Right cardiac atrium (tissue), 5 donors: ENCODE data around the gene ACP6. TPM values are rescaled to one million over a fixed set of nuclear protein-coding genes. Genes with fewer than 3 reads are reported as not detected.
"Not testable (repeated sequence)": the region's sequence is repeated elsewhere in the genome, so short reads cannot be mapped to it uniquely, and the experiment has no call there.

Experiments used
- ATAC-seq, 2 donors: fragments of 200-7000 bp; cut with Tn5 transposase; one replicate each; pipeline versions ENCODE4 v1.8.0 to v1.9.1; 2020; ENCODE audit warnings: moderate library complexity in 2 of 2, mild to moderate bottlenecking in 1 of 2
- DNase-seq, 3 donors: peaks; one replicate each; pipeline ENCODE4 v3.0.0-alpha.2; 2020
- H3K27ac ChIP-seq: one replicate; pipeline ENCODE4 v1.5.1; 2013; ENCODE audit warnings: mild to moderate bottlenecking, low read length, control low read depth, moderate library complexity
- H3K27me3 ChIP-seq: one replicate; pipeline ENCODE4 v1.6.1; 2013; ENCODE audit not compliant: control insufficient read depth, insufficient read depth
- H3K4me1 ChIP-seq: one replicate; pipeline ENCODE4 v1.6.1; 2013; ENCODE audit warnings: low read length; ENCODE audit not compliant: control insufficient read depth, insufficient read depth
- H3K4me3 ChIP-seq: one replicate; pipeline ENCODE4 v1.5.1; 2013; ENCODE audit warnings: low read length, control low read depth
- H3K9me3 ChIP-seq: one replicate; pipeline ENCODE4 v1.6.1; 2013; ENCODE audit warnings: low read length; ENCODE audit not compliant: control insufficient read depth
- WGBS: extraction: QIAGEN DNeasy Blood & Tissue Kit; methylation state at CpG from one replicate; pipeline ENCODE4 v1.1.7; 2013; 5-methylcytosine and 5-hydroxymethylcytosine counted together
- intact Hi-C, 4 donors: fragments of 100-400 bp; cut with DNase I; formaldehyde crosslinking; loops; one replicate each; pipeline versions ENCODE4 v1.11.0 to v1.14.0; 2022 to 2023
- polyA plus RNA-seq: library from polyadenylated mRNA; stranded (reverse); fragments of 200-250 nt; gene quantifications from one replicate; pipeline ENCODE4 v1.2.3, GENCODE V29; 2013
- total RNA-seq, 4 donors: library from RNA; stranded (reverse); fragmentation: NEBNext Ultra II Directional; extraction: Animal tissue kit (Norgen Biotek cat#: 25700); gene quantifications; one replicate each; pipeline ENCODE4 v1.2.1, GENCODE V29; 2021
- donor health status: healthy with polysubstance abuse.
- donor health status: DM: no; HTN: yes; CAD: no.
- donor health status: DM: no; HTN: no; CAD: no.
- donor health status: DM: no; HTN: yes; CAD: no; lungs with severe emphysema.
- donor health status: DM: yes; HTN: yes; CAD: no.

ACP6 gene
- total and polyA plus RNA-seq, 5 donors: 13.1 to 27.9 (median 16.3) TPM

GRCh38 chr1:147620543-147620942 lies 49.8 kb downstream of the ACP6 start:
- WGBS: 71% methylated on average over 12 of the region's 12 CpGs
- H3K27me3 ChIP-seq: no peaks in the 10 kb centered on the region
- no peaks in the 10 kb centered on the region for H3K9me3 ChIP-seq
- H3K4me3 ChIP-seq: no peak overlapping the region
- no peak overlapping the region for H3K27ac ChIP-seq
- intact Hi-C loops: no loop called here
- ATAC-seq (no peak), DNase-seq (peak in 1 of 3 donors; percentile 44)
- no peaks in the 10 kb centered on the region for H3K4me1 ChIP-seq

DNA sequence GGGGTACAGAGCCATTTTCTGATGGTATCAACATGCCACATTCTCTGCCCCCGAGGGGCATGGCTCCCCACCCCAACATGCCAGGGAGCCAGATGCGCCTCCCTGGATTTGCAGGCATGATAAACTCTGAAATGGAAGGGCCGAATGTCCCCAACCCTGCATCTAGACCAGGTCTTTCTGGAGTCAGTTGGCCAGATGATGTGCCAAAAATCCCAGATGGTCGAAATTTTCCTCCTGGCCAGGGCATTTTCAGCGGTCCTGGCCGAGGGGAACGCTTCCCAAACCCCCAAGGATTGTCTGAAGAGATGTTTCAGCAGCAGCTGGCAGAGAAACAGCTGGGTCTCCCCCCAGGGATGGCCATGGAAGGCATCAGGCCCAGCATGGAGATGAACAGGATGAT lies 50.6 kb downstream of the ACP6 start:
- Histone ChIP-seq H3K9me3 (no peaks in the 10 kb centered on the region), H3K27me3 (no peaks in the 10 kb centered on the region), H3K4me3 (no peak overlapping the region), H3K4me1 (no peaks in the 10 kb centered on the region), H3K27ac (no peak overlapping the region)
- no peak for ATAC-seq
- no peak for DNase-seq
- intact Hi-C loops: no loop called here
- WGBS: 77% methylated on average over 7 of the region's 7 CpGs

GRCh38 chr1:147618771-147619170 lies 51.6 kb downstream of the ACP6 start:
- Histone ChIP-seq H3K4me1 (no peaks in the 10 kb centered on the region), H3K4me3 (no peak overlapping the region), H3K27ac (no peak overlapping the region), H3K9me3 (no peaks in the 10 kb centered on the region), H3K27me3 (no peaks in the 10 kb centered on the region)
- DNase-seq (no peak), ATAC-seq (peak; percentile 35 to 42)
- intact Hi-C loops: no loop called here
- WGBS: 81% methylated on average over 8 of the region's 8 CpGs

DNA sequence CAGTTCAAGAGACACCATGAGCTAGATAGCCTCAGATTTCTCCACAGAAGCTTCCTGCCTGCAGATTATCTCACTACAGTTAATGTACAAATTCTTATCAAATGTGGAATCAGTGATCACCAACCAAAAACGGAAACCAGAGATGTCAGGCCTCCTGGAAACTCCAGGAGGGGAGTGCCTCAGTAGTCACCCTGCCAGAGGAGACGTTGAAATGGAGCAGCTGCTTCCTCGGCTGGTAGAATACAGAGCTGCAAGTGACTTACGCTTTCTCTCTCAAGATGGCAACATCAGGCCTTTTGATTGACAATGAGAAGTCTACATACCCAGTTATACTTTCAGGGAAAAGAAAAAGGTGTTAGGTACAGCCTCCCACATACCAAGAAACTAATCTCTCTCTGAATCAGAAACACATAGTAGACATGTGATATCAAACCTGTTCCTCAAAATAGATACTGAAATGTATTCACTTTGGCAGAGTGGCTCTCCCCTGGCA lies 52.2 kb downstream of the ACP6 start:
- Histone ChIP-seq H3K4me1 (peaks cover 4% of the 10 kb centered on the region), H3K9me3 (no peaks in the 10 kb centered on the region), H3K27me3 (no peaks in the 10 kb centered on the region), H3K4me3 (no peak overlapping the region), H3K27ac (no peak overlapping the region)
- intact Hi-C loops: no loop called here
- 41% methylated on average over 4 of the region's 4 CpGs for WGBS
- DNase-seq (no peak), ATAC-seq (no peak)

DNA sequence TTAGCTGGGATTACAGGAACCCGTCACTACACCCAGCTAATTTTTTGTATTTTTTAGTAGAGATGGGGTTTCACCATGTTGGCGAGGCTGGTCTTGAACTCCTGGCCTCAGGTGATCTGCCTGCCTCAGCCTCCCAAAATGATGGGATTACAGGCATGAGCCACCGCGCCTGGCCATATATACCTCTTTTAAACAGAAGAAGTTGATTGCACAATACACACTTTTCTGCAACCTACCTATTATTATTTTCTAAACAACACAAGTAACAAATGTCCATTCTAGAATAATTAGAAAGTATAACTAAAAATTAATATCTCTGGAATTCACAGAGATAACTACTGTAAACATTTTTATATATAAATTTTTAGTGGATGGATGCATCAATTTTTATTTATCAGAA lies 55.4 kb downstream of the ACP6 start:
- H3K27ac ChIP-seq, intact Hi-C loops, H3K27me3 ChIP-seq, H3K4me3 ChIP-seq, DNase-seq, H3K4me1 ChIP-seq, ATAC-seq, H3K9me3 ChIP-seq: not testable (repeated sequence)
- WGBS: 97% methylated on average over 4 of the region's 4 CpGs

DNA sequence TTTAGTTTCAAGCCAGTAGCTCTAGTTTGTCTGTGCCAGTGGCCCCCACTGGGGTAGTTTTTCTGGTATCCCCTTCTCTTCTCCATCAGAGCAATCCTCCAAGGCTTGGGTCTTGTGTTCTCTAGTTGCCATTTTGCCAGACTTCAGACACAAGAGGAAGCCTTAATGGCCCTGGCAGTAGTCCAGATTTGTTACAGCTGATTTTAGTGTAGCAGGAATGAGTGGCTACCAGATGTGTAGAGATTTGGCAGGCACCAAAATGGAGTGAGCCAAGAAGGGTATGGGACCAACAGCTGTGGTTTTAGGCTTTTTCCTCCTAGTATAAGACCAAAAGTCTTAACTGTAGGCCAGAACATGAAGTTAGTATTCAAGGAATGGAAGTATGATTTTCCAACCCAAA lies 56.8 kb downstream of the ACP6 start:
- DNase-seq: no peak
- no peak overlapping the region for H3K27ac ChIP-seq
- H3K9me3 ChIP-seq: no peaks in the 10 kb centered on the region
- no peaks in the 10 kb centered on the region for H3K27me3 ChIP-seq
- ATAC-seq: no peak
- H3K4me3 ChIP-seq: no peak overlapping the region
- intact Hi-C loops: no loop called here
- H3K4me1 ChIP-seq: peaks cover 4% of the 10 kb centered on the region

GRCh38 chr1:147612366-147612765 lies 58.0 kb downstream of the ACP6 start:
- no peaks in the 10 kb centered on the region for H3K27me3 ChIP-seq
- no peak overlapping the region for H3K27ac ChIP-seq
- H3K4me1 ChIP-seq: peaks cover 4% of the 10 kb centered on the region
- intact Hi-C loops: no loop called here
- H3K4me3 ChIP-seq: no peak overlapping the region
- ATAC-seq (peak; percentile 79 to 82), DNase-seq (peak in 1 of 3 donors; percentile 35)
- 69% methylated on average over 4 of the region's 4 CpGs for WGBS
- no peaks in the 10 kb centered on the region for H3K9me3 ChIP-seq

DNA sequence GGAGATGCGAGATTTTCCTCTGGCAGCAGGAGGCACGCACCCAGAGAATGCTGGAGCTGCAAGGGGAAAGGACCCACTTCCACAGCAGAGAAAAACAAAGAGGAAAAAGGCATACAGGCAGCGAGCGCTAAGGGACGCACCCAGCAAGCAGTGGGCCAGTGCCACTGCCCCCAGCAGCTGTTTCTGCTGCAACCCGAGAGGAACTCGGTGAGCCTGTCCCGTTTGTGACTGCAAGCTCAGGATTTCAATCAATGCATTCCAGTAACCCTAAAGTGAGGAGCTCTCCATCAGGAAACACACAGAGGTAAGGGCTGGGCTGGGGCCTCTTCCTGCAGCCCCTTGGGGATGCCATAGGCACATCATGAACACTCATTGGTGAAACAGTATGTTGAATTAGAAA lies 58.7 kb downstream of the ACP6 start:
- peaks cover 4% of the 10 kb centered on the region for H3K4me1 ChIP-seq

GRCh38 chr1:147611021-147611426 lies 59.3 kb downstream of the ACP6 start:
- no peak overlapping the region for H3K4me3 ChIP-seq
- ATAC-seq (no peak), DNase-seq (no peak)
- 96% methylated on average over 3 of the region's 3 CpGs for WGBS
- no peaks in the 10 kb centered on the region for H3K27me3 ChIP-seq
- H3K4me1 ChIP-seq: peaks cover 4% of the 10 kb centered on the region
- no peak overlapping the region for H3K27ac ChIP-seq
- no peaks in the 10 kb centered on the region for H3K9me3 ChIP-seq
- intact Hi-C loops: no loop called here

More for the DNA sequence above, 58.7 kb downstream of the ACP6 start:
- Histone ChIP-seq H3K9me3 (no peaks in the 10 kb centered on the region), H3K27ac (no peak overlapping the region), H3K4me3 (no peak overlapping the region), H3K27me3 (no peaks in the 10 kb centered on the region)
- ATAC-seq: no peak
- DNase-seq: no peak
- intact Hi-C loops: no loop called here
- WGBS: 86% methylated on average over 8 of the region's 8 CpGs

DNA sequence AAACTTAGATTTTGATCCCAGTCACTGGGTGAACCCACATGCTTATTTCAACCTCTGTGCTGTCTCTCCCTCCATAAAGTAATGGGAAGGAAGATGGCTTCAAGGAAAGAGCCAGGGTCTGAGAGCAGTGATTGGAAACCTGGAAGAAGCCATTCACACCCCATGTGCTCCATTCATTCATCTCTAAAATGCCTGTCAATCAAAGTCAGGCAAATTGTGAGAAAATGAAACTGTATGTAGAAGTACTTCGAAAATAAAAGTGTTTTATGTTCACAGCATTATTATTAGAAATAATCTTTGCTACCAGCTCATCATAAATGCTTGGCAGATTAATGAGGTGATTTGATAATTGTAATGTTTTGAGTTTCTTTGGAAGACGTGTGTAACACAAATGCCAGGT lies 61.0 kb downstream of the ACP6 start:
- ATAC-seq (no peak), DNase-seq (no peak)
- Histone ChIP-seq H3K9me3 (no peaks in the 10 kb centered on the region), H3K4me1 (peaks cover 4% of the 10 kb centered on the region), H3K27ac (no peak overlapping the region), H3K27me3 (no peaks in the 10 kb centered on the region), H3K4me3 (no peak overlapping the region)
- intact Hi-C loops: loop anchor here in 1 of 4 donors (5.0 kb wide), 1 partner anchor 72 kb away; no protein-coding TSS in a partner anchor
- 75% methylated on average over 2 of the region's 2 CpGs for WGBS

DNA sequence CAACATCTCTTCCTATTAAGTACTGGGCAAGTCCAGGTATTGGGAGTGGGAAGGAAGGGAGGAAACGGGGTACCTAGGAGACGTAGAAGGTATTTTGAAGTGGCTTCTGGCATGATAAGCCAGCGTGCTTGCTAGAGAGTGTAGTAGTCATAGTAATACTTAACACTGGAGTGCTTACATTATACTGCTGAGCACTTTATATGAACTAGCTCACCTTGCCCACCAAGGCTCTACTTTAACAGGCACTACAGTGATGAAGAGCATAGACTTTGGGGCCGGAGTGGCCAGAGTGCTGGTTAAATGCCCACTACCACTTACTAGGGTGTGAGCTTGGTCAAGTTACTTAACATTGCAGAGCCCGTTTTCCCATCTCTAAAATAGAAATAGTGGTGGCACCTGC lies 61.7 kb downstream of the ACP6 start:
- Histone ChIP-seq H3K4me1 (peaks cover 4% of the 10 kb centered on the region), H3K27ac (no peak overlapping the region), H3K4me3 (no peak overlapping the region), H3K9me3 (no peaks in the 10 kb centered on the region), H3K27me3 (no peaks in the 10 kb centered on the region)
- 75% methylated on average over 5 of the region's 5 CpGs for WGBS
- DNase-seq (no peak), ATAC-seq (no peak)
- intact Hi-C loops: loop anchor here in 1 of 4 donors (5.0 kb wide), 1 partner anchor 71 kb away; no protein-coding TSS in a partner anchor

- H3K9me3 ChIP-seq: no peaks in the 10 kb centered on the region
- no peaks in the 10 kb centered on the region for H3K4me1 ChIP-seq
- intact Hi-C loops: loop anchor here in 1 of 4 donors (5.0 kb wide), 1 partner anchor 68 kb away; no protein-coding TSS in a partner anchor
- H3K27ac ChIP-seq: no peak overlapping the region
- ATAC-seq (no peak), DNase-seq (no peak)
- no peak overlapping the region for H3K4me3 ChIP-seq
- 74% methylated on average over 2 of the region's 2 CpGs for WGBS
- H3K27me3 ChIP-seq: no peaks in the 10 kb centered on the region
Observed at GRCh38 chr1:147605591-147605990, 64.7 kb downstream of the ACP6 start.
